ENCODE measurements around the gene PRRG4.
A peak's percentile ranks its signal among the peaks of the same experiment; 100 is the strongest.

PRRG4 gene

DNA sequence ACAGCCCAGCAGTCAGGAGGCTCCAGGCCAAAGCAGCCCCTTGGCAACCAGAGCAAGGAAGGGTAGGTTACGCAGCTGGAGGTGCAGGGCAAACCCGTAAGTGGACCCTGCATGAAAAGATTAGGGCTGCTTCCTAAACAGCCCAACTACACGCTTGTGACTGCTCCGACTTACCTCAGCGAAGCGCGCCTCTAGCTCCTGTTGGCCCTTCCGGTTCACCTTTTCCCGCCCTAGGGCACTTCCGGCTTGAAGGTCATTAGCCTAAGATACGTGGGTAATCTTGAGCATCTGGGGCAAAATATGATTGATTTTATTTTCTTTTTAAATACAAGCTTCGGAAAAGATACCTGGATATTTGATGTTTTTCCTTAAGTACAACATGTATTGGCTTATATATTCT is 35.3 kb upstream of the PRRG4 start, which contains the start of gene CCDC73:
TSS of gene CCDC73 (minus strand) at position 224 of the 400 bp plus-strand sequence. CDS start 34,419 bp downstream, outside the sequence.
- no peak within 1 kb of the TSS for H2BK120ac ChIP-seq (ENCODE audit: low read depth, low read length)
- no peak for DNase-seq (ENCODE audit: low spot score)
- no peak within 1 kb of the TSS for H2BK15ac ChIP-seq (ENCODE audit: low read length)
- no peak within 1 kb of the TSS for H4K8ac ChIP-seq (ENCODE audit: low read depth, low read length)
- H2AFZ ChIP-seq (ENCODE audit: low read length), result no peak within 1 kb of the TSS
- H4K91ac ChIP-seq (ENCODE audit: low read depth, low read length, poor library complexity), result no peak within 1 kb of the TSS
- H3K9me3 ChIP-seq (replicated peaks in 1 of 2; ENCODE audit: control insufficient read depth in 2 of 2, insufficient read depth in 1 of 2, low read depth in 1 of 2, low read length in 2 of 2), result no peaks in the 10 kb centered on the region
- no peak within 1 kb of the TSS for H3K14ac ChIP-seq (ENCODE audit: low read length)
- no peak within 1 kb of the TSS for H3K9ac ChIP-seq (ENCODE audit: low read depth, low read length, poor library complexity)
- no peaks in the 10 kb centered on the region for H3K4me1 ChIP-seq (ENCODE audit: control insufficient read depth in 2 of 2, insufficient read depth in 1 of 2, low read depth in 1 of 2, low read length in 2 of 2)
- H3K23ac ChIP-seq (ENCODE audit: low read depth, low read length, poor library complexity), result no peak within 1 kb of the TSS
- no peak within 1 kb of the TSS for H2BK12ac ChIP-seq (ENCODE audit: low read length)
- peaks cover 0 to 28% (median 0%) of the 10 kb centered on the region in 3 experiments for H3K27me3 ChIP-seq (ENCODE audit: control insufficient read depth in 3 of 3, insufficient read depth in 3 of 3, low read depth in 1 of 3, low read length in 3 of 3)
- H3K36me3 ChIP-seq (replicated peaks in 1 of 2; ENCODE audit: control insufficient read depth in 2 of 2, insufficient read depth in 2 of 2, low read length in 2 of 2), result no peaks in the 10 kb centered on the region
- no peaks in the 10 kb centered on the region for H3K79me1 ChIP-seq (ENCODE audit: low read depth, low read length)
- H3K4ac ChIP-seq (ENCODE audit: low read length), result no peak within 1 kb of the TSS
- no peak within 1 kb of the TSS for H3K4me2 ChIP-seq (ENCODE audit: insufficient read depth, low read length, poor library complexity, severe bottlenecking)
- no peak within 1 kb of the TSS for H3K18ac ChIP-seq (ENCODE audit: low read length)
- no peak within 1 kb of the TSS for H3K4me3 ChIP-seq (ENCODE audit: low read length in 2 of 2)
- H3K27ac ChIP-seq (replicated peaks; ENCODE audit: low read length), result no peak within 1 kb of the TSS
- H2BK5ac ChIP-seq (ENCODE audit: low read length), result no peak within 1 kb of the TSS
- H2AK5ac ChIP-seq (ENCODE audit: low read depth, low read length), result no peak within 1 kb of the TSS
- WGBS, 2 donors (ENCODE audit: extremely low coverage in 2 of 2, insufficient read length in 2 of 2, insufficient replicate concordance in 1 of 2), result no CpG with 5 or more reads among the region's 12 CpGs

DNA sequence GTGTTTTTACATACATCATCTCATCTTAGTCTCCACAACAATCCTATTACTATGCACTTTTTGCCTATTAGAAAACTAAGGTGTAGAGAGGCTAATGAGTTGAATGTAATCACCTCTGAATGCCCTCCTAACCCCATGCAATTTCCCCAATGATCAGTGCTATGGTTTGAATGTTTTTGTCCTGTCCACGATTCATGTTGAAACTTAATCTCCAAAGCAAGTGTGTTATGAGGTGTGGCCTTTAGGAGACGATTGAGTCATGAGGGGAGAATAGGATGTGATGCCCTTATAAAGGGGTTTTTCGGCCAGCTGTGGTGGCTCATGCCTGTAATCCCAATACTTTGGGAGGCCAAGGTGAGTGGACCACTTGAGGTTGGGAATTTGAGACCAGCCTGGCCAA is 33.3 kb upstream of the PRRG4 start:
- no peak overlapping the region for H4K91ac ChIP-seq (ENCODE audit: low read depth, low read length, poor library complexity)
- no CpG with 5 or more reads among the region's 3 CpGs for WGBS, 2 donors (ENCODE audit: extremely low coverage in 2 of 2, insufficient read length in 2 of 2, insufficient replicate concordance in 1 of 2)
- no peak overlapping the region for H3K14ac ChIP-seq (ENCODE audit: low read length)
- no peak overlapping the region for H2BK5ac ChIP-seq (ENCODE audit: low read length)
- no peak overlapping the region for H2BK15ac ChIP-seq (ENCODE audit: low read length)
- no peak overlapping the region for H2AK5ac ChIP-seq (ENCODE audit: low read depth, low read length)
- H3K23ac ChIP-seq (ENCODE audit: low read depth, low read length, poor library complexity), result no peak overlapping the region
- DNase-seq (ENCODE audit: low spot score), result no peak
- H3K4me3 ChIP-seq (ENCODE audit: low read length in 2 of 2), result no peak overlapping the region
- H3K18ac ChIP-seq (ENCODE audit: low read length), result no peak overlapping the region
- H3K4me2 ChIP-seq (ENCODE audit: insufficient read depth, low read length, poor library complexity, severe bottlenecking), result no peak overlapping the region
- no peak overlapping the region for H2BK120ac ChIP-seq (ENCODE audit: low read depth, low read length)
- H2BK12ac ChIP-seq (ENCODE audit: low read length), result no peak overlapping the region
- no peak overlapping the region for H2AFZ ChIP-seq (ENCODE audit: low read length)
- no peak overlapping the region for H3K9ac ChIP-seq (ENCODE audit: low read depth, low read length, poor library complexity)
- H3K27ac ChIP-seq (replicated peaks; ENCODE audit: low read length), result no peak overlapping the region
- H3K9me3 ChIP-seq (replicated peaks in 1 of 2; ENCODE audit: control insufficient read depth in 2 of 2, insufficient read depth in 1 of 2, low read depth in 1 of 2, low read length in 2 of 2), result no peaks in the 10 kb centered on the region
- H3K4me1 ChIP-seq (ENCODE audit: control insufficient read depth in 2 of 2, insufficient read depth in 1 of 2, low read depth in 1 of 2, low read length in 2 of 2), result no peaks in the 10 kb centered on the region
- H3K79me1 ChIP-seq (ENCODE audit: low read depth, low read length), result no peaks in the 10 kb centered on the region
- no peak overlapping the region for H4K8ac ChIP-seq (ENCODE audit: low read depth, low read length)
- H3K36me3 ChIP-seq (replicated peaks in 1 of 2; ENCODE audit: control insufficient read depth in 2 of 2, insufficient read depth in 2 of 2, low read length in 2 of 2), result no peaks in the 10 kb centered on the region
- peaks cover 0 to 13% (median 0%) of the 10 kb centered on the region in 3 experiments for H3K27me3 ChIP-seq (ENCODE audit: control insufficient read depth in 3 of 3, insufficient read depth in 3 of 3, low read depth in 1 of 3, low read length in 3 of 3)
- no peak overlapping the region for H3K4ac ChIP-seq (ENCODE audit: low read length)

DNA sequence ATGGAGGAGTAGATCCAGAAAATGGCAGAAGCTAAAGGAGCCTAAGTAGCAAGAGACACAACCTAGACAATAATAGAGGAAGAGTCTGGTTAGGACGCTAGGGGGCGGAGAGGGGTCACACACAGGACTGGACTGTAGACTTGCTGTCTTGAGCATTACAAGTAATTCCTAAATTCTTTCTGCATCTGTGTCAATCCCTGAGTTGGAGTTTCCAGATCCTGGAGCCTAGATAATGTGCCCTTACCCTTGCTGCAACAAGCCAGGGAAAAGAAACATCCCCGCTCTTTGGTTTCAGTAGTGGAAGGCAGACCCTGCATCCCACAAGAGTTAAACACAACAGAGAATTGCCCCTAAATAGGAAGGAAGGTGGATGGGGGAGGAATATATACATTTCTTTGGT is 20.4 kb upstream of the PRRG4 start:
- Histone ChIP-seq H3K9ac (ENCODE audit: low read depth, low read length, poor library complexity) (no peak overlapping the region), H2AFZ (ENCODE audit: low read length) (peak overlapping the region; percentile 31), H3K14ac (ENCODE audit: low read length) (no peak overlapping the region), H2BK5ac (ENCODE audit: low read length) (no peak overlapping the region), H3K9me3 (replicated peaks in 1 of 2; ENCODE audit: control insufficient read depth in 2 of 2, insufficient read depth in 1 of 2, low read depth in 1 of 2, low read length in 2 of 2) (no peaks in the 10 kb centered on the region), H2BK15ac (ENCODE audit: low read length) (no peak overlapping the region), H4K8ac (ENCODE audit: low read depth, low read length) (no peak overlapping the region), H3K23ac (ENCODE audit: low read depth, low read length, poor library complexity) (no peak overlapping the region), H4K91ac (ENCODE audit: low read depth, low read length, poor library complexity) (no peak overlapping the region), H3K4me2 (ENCODE audit: insufficient read depth, low read length, poor library complexity, severe bottlenecking) (no peak overlapping the region), H3K27me3 (ENCODE audit: control insufficient read depth in 3 of 3, insufficient read depth in 3 of 3, low read depth in 1 of 3, low read length in 3 of 3) (no peaks in the 10 kb centered on the region), H2BK120ac (ENCODE audit: low read depth, low read length) (no peak overlapping the region), H2BK12ac (ENCODE audit: low read length) (no peak overlapping the region), H3K4me3 (ENCODE audit: low read length in 2 of 2) (no peak overlapping the region), H3K18ac (ENCODE audit: low read length) (no peak overlapping the region), H3K4me1 (ENCODE audit: control insufficient read depth in 2 of 2, insufficient read depth in 1 of 2, low read depth in 1 of 2, low read length in 2 of 2) (no peaks in the 10 kb centered on the region), H3K36me3 (replicated peaks in 1 of 2; ENCODE audit: control insufficient read depth in 2 of 2, insufficient read depth in 2 of 2, low read length in 2 of 2) (no peaks in the 10 kb centered on the region), H3K79me1 (ENCODE audit: low read depth, low read length) (no peaks in the 10 kb centered on the region), H2AK5ac (ENCODE audit: low read depth, low read length) (no peak overlapping the region), H3K27ac (replicated peaks; ENCODE audit: low read length) (no peak overlapping the region), H3K4ac (ENCODE audit: low read length) (no peak overlapping the region)
- no CpG with 5 or more reads among the region's 3 CpGs for WGBS, 2 donors (ENCODE audit: extremely low coverage in 2 of 2, insufficient read length in 2 of 2, insufficient replicate concordance in 1 of 2)
- peak; percentile 59 for DNase-seq (ENCODE audit: low spot score)

DNA sequence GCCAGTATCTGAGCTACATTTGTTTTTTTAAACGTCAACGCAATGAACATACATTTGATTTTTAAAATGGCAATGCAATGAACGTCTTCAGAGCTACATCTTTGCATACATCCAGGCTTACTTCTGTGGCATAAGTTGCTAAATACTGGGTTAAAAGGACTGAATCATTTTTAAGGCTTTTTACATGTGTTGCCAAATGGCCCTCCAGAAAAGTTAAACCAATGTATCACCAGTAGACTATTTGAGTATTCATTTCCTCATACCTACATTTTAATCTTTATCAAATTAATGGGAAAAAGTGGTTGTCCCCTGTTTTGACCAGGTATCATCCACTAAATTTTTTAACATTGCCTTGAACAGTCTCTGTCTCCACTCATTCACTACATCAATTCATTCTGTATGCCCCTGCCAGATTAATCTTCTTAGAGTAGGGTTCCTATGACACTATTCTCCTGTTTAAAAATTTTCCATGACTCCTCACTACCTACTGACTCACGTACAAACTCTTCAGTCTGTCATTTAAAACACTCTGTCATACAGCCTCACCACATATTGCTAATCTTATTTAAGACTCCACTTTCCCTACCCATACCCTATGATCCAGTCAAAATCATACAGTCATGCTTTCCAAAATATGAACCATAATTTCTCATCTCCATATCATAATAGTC is 12.4 kb upstream of the PRRG4 start:
- Histone ChIP-seq H3K36me3 (replicated peaks in 1 of 2; ENCODE audit: control insufficient read depth in 2 of 2, insufficient read depth in 2 of 2, low read length in 2 of 2) (no peaks in the 10 kb centered on the region), H3K4me2 (ENCODE audit: insufficient read depth, low read length, poor library complexity, severe bottlenecking) (no peak overlapping the region), H3K18ac (ENCODE audit: low read length) (no peak overlapping the region), H3K9ac (ENCODE audit: low read depth, low read length, poor library complexity) (no peak overlapping the region), H3K9me3 (replicated peaks in 1 of 2; ENCODE audit: control insufficient read depth in 2 of 2, insufficient read depth in 1 of 2, low read depth in 1 of 2, low read length in 2 of 2) (no peaks in the 10 kb centered on the region), H3K4ac (ENCODE audit: low read length) (no peak overlapping the region), H3K27me3 (ENCODE audit: control insufficient read depth in 3 of 3, insufficient read depth in 3 of 3, low read depth in 1 of 3, low read length in 3 of 3) (peaks cover 0 to 8% (median 0%) of the 10 kb centered on the region in 3 experiments), H2BK15ac (ENCODE audit: low read length) (no peak overlapping the region), H2AFZ (ENCODE audit: low read length) (no peak overlapping the region), H4K8ac (ENCODE audit: low read depth, low read length) (no peak overlapping the region), H3K79me1 (ENCODE audit: low read depth, low read length) (no peaks in the 10 kb centered on the region), H3K27ac (replicated peaks; ENCODE audit: low read length) (no peak overlapping the region), H2BK12ac (ENCODE audit: low read length) (no peak overlapping the region), H3K14ac (ENCODE audit: low read length) (no peak overlapping the region), H4K91ac (ENCODE audit: low read depth, low read length, poor library complexity) (no peak overlapping the region), H3K4me1 (ENCODE audit: control insufficient read depth in 2 of 2, insufficient read depth in 1 of 2, low read depth in 1 of 2, low read length in 2 of 2) (no peaks in the 10 kb centered on the region), H2BK120ac (ENCODE audit: low read depth, low read length) (no peak overlapping the region), H2BK5ac (ENCODE audit: low read length) (no peak overlapping the region), H2AK5ac (ENCODE audit: low read depth, low read length) (no peak overlapping the region), H3K23ac (ENCODE audit: low read depth, low read length, poor library complexity) (no peak overlapping the region), H3K4me3 (ENCODE audit: low read length in 2 of 2) (no peak overlapping the region)
- WGBS, 2 donors (ENCODE audit: extremely low coverage in 2 of 2, insufficient read length in 2 of 2, insufficient replicate concordance in 1 of 2), result no CpG with 5 or more reads among the region's 4 CpGs
- no peak for DNase-seq (ENCODE audit: low spot score)

All from neuronal stem cell (in vitro differentiated cells).